GM18499 (cell line): ENCODE results near the gene IGF2BP2.
"Not testable (repeated sequence)": the region's sequence is repeated elsewhere in the genome, so short reads cannot be mapped to it uniquely, and the experiment has no call there.

Experiments used
- ATAC-seq: cut with Tn5 transposase; IDR thresholded peaks from one replicate; pipeline ENCODE4 v1.9.1; 2021; ENCODE audit warnings: moderate number of reproducible peaks; ENCODE audit not compliant: insufficient read depth, unreplicated experiment

Gene IGF2BP2

GRCh38 chr3:185813691-185814215, 11.1 kb downstream of the IGF2BP2 start:
- no peak for ATAC-seq

- no peak for ATAC-seq
Measured at GRCh38 chr3:185813205-185813604, 11.6 kb downstream of the IGF2BP2 start.

- no peak for ATAC-seq
Measured at GRCh38 chr3:185807445-185808068, 17.3 kb downstream of the IGF2BP2 start.

- not testable (repeated sequence) for ATAC-seq
Measured at GRCh38 chr3:185798831-185799110, 26.1 kb downstream of the IGF2BP2 start.

- no peak for ATAC-seq
Measured at GRCh38 chr3:185797993-185798830, 26.6 kb downstream of the IGF2BP2 start.

- no peak for ATAC-seq
Measured at GRCh38 chr3:185797108-185797881, 27.5 kb downstream of the IGF2BP2 start.

GRCh38 chr3:185796431-185797107, 28.3 kb downstream of the IGF2BP2 start:
- no peak for ATAC-seq

- ATAC-seq: no peak
Measured at GRCh38 chr3:185793381-185793780, 31.5 kb downstream of the IGF2BP2 start.

- ATAC-seq: no peak
Measured at GRCh38 chr3:185792955-185793354, 31.9 kb downstream of the IGF2BP2 start.

GRCh38 chr3:185789891-185790830, 34.7 kb downstream of the IGF2BP2 start:
- ATAC-seq: no peak

GRCh38 chr3:185789134-185789533, 35.7 kb downstream of the IGF2BP2 start:
- no peak for ATAC-seq

- ATAC-seq: no peak
Measured at GRCh38 chr3:185788292-185788691, 36.5 kb downstream of the IGF2BP2 start.

- ATAC-seq: no peak
Measured at GRCh38 chr3:185786956-185787877, 37.6 kb downstream of the IGF2BP2 start.

GRCh38 chr3:185786258-185786657, 38.6 kb downstream of the IGF2BP2 start:
- ATAC-seq: not testable (repeated sequence)

GRCh38 chr3:185784317-185784716, 40.5 kb downstream of the IGF2BP2 start:
- no peak for ATAC-seq

- no peak for ATAC-seq
Measured at GRCh38 chr3:185781759-185782158, 43.1 kb downstream of the IGF2BP2 start.

GRCh38 chr3:185779461-185779860, 45.4 kb downstream of the IGF2BP2 start:
- ATAC-seq: no peak

- no peak for ATAC-seq
Measured at GRCh38 chr3:185778821-185779220, 46.0 kb downstream of the IGF2BP2 start.
